Left kidney (tissue), 2 donors: ENCODE data around the gene NUDT8. TPM values are rescaled to one million over a fixed set of nuclear protein-coding genes. Genes with fewer than 3 reads are reported as not detected.
"Not testable (repeated sequence)": the region's sequence is repeated elsewhere in the genome, so short reads cannot be mapped to it uniquely, and the experiment has no call there.

Source experiments
- DNase-seq: peaks from one replicate; pipeline ENCODE4 v3.0.0-alpha.2; 2013
- polyA plus RNA-seq: library from polyadenylated mRNA; unstranded; fragments of 120-200 nt; gene quantifications from one replicate; pipeline ENCODE4 v1.2.1, GENCODE V29; 2013; ENCODE audit not compliant: insufficient read length

The NUDT8 gene
- polyA plus RNA-seq, 1 donor: 3.8 TPM

DNA sequence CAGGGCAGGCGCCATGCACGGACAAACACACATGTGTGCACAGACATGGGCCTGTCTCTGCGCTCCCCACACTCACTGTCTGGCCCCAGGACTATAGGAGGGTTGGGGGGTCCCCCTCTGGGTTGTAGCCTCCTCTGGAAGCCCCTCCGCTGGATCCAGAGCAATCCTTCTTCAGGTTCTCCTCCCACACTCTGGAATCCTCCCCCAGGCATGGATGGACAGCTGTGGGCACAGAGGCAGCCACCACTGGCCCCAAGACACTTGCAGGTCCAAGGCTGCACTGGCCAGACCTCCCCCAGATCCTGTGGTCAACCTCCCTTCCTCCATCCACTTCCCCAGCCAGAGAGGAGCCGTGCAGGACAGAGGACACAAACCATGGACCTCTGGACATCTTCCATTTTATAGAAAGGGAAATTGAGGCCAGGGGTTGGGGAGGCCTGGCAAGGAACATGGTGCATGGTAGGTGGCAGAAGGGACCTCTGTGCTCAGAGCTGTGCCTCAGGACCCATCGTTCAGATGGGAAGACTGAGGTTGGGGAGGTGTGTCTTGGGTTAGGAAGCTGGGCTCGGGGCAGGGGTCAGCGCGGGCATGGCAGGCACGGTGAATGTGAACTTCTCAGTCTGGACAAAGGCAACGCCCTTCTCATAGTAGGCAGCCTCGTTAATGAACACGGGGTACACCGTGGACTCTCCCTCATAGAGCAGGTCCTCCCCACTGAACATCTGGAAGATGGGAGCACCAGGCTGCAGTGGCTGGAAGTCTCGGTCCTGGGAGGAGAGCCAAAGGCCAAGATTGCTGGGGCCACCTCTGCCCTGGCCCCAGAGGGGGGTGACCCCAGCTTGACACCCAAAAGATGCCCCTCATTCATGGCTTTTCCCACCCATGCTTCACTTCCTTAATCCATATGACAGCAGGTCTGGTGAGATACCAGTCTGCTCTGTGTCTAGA, 12.7 kb upstream of the NUDT8 start:
- DNase-seq: no peak

DNA sequence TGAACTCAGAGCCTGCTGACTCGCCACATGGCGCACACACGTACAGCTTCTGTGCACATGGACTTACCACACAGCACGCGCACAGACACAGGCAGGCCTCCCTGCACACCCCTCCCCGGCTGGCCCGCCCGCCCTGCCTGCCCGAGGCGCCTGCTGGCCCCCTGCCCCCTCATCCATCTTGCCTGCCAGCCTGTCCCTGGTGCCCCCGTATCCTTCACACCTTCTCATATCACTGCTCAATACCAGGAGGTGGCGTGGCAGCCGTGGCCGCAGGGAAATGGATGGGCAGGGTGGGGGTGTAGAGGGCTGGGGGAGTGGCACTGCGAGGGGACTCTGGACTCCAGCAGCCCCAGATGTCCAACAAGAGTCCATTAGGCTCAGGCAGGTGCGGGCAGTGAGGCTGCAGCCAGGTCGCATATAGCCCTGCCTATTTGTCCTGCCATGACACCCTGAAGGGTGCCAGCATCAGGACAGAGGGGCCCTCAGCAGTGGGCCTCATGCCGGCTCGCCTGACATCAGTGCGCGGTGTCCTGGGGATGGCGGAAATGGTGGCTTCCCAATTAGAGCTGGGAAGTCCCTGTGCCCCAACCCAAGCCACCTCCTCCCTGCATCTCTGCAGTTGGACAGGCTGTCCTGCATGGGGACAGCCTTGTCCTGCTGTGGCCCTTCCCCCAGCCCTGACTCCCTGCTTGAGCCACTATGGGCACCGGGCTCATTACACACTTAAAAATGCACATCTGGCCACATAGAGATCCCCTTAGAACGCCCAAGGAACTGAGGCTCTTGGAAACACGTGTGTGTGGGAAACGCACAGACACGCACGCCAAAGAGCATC, 11.8 kb upstream of the NUDT8 start:
- no peak for DNase-seq

DNA sequence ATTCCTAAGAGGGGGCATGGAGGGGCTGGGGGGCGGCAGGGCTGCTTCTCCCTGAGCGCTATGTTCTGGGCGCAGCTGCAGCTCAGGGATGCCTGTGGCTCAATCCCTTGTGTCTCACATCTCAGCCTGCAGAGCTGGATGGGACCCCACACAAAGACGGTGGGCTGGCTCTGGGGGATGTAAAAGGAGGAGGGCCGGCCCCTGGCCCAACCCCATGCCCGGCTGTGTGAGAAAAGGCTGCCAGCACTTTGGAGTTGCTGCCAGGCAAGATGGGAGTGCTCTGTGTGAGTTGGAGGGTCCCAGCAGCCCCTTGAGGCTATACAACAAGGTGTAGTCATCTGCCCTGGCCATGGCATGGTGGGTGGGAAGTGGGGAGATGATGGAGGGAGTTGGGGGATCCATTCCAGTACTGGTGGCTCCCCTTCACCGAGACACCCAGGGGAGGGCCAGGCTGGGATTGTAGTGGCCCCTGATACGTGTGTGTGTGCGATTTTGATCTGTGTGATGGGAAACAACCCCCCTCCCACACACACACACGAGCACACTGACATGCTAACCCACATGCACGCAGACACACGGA, 11.1 kb upstream of the NUDT8 start:
- no peak for DNase-seq

DNA sequence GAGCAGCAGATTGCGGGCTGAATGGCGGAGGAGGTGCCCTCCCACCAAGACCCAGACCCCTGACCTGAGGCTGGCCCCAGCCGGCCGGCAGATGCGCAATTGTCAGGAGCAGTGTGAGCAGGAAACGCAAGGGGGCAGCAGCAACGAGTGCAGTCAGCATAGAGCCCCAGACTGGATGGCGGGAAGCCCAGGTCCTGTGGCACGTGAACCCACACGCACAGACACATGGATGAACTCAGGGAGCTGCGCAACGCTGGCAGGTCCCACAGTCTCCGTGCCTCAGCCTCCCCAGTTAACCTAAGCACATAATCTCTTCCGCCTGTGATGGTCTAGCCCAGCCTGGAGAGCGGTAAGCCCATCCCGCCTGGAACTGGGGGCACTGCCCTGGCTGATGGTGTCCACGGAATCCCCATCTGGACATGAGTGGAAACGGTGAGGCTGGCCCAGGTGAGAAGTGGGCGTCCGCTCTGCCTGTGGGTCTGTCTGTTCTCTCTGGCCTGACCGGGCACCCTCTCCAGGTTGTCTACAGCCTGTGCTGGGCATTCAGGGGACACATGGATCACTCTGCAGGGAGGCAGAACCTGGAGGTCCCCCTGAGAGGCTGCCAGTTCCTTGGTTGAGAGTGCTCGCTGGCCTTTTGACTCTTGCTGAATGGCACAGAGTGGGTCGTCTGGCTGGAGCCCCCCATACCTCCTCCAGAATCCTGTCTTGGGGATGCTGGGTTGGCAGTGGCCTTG, 10.5 kb upstream of the NUDT8 start:
- DNase-seq: no peak

DNA sequence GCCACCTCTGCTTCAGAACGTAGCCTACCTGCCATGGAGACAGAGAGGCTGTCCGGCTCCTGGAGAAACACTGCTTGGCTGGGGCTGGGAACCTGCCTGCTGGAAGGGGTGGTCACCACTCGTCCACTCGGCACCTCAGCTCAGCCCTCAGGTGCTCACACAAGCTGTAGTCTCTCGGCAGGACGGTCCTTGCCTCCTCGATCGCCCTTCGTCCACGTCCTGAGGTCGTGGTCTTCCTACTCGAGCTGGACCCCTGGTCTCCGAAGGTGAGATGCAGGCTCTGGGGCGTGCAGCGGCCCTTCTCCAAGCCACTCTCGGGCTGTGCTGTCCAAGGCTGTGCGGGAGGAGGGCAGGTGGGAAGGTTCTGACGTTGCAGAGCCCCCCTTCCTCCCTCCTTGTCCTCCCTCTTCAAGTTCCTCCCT, 9.7 kb upstream of the NUDT8 start, which contains the start of gene TBX10:
Gene TBX10, minus strand, starts transcription at position 326 of the 422 bp plus-strand sequence. Its CDS starts 291 bp downstream, at position 35.
- no peak for DNase-seq

DNA sequence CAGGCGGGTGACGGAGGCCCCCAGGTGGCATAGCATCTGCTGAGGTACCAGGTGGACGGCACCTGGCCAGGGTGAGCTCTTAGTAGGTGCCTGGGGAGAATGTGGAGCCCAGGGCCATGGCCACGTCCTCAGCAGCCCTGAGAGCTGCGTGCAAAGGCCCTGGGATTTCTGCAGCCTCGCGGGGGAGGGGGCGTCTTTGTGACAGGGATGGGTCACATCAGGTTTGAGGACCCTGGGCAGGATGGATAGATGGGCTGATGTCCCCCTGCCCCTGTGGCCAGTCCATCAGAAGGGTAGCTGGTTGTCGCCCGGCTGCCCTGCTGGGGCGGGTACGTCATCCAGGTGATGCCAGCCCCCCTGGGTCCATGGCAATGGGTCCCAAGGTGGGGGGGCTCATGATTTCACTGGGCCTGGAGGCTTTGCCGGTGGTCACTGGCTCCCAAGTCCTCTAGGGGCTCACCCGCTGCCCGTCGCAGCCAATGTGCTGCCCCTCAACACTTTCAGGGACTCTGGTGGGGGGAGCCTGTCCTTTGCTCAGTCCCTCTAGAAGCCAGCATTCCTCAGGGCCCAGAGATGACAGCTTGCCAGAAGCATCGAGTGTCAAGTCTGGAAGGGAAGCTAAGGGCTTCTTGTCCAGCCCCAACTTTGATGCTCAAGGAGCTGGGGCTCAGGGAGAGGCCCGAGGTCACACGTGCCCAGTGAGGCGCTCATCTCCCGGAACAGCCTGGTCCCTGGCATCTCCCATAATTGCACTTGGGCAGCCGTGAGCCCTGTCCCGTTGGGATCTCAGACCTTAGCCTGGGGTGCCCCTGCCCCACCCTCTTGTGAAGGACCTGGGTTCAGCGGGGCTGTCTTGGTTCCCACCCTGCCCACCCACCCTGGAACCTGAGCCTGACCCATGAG, 9.0 kb upstream of the NUDT8 start:
- DNase-seq: no peak

DNA sequence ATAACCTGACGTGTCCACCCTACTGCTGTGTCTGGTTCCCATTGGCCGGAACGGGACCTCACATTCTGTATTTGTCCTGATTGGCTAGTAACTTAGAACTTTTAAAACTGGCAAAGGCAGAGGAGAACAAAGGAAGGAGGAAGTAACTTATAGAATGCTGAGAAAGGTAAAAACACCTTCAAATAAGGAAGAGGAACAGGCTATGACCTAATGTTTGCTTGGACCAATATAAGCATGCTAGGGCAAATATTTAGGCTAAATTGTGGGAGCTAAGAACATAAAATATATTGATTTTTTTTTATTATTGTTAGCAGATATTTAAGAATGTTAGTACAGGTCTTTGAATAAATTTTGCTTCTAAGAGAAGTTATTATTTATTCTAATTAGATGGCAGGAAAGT, 7.7 kb upstream of the NUDT8 start:
- not testable (repeated sequence) for DNase-seq

DNA sequence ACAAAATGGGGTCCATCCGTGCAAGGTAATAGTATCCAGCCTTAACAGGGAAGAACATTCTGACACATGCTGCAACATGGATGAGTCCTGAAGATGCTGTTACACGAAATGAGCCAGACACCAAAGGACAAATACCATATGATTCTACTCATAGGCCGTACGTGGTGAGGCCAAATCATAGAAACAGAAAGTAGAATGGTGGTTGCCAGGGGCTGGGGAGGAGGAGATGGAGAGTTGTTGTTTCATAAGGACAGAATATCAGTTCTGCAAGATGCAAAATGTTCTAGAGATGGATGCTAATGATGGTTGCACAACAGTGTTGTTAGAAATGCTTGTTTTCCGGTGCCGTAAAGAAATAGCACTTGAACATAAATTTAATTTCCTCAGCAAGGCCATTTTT, 7.2 kb upstream of the NUDT8 start:
- DNase-seq: no peak

DNA sequence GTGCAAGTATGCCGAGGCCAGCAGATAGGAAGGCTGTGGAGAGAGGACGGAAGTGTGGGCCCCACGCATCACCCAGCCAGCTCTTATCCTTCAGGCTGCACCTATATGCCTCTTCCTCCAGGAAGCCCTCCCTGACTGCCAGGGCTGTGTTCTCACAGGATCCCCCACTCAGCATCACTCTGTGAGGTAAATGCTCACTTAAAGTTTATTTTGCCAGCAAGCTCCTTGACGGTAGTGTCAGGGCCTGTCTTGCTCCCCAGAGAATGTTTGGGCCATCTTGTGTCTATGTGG, 5.4 kb upstream of the NUDT8 start:
- DNase-seq: no peak

DNA sequence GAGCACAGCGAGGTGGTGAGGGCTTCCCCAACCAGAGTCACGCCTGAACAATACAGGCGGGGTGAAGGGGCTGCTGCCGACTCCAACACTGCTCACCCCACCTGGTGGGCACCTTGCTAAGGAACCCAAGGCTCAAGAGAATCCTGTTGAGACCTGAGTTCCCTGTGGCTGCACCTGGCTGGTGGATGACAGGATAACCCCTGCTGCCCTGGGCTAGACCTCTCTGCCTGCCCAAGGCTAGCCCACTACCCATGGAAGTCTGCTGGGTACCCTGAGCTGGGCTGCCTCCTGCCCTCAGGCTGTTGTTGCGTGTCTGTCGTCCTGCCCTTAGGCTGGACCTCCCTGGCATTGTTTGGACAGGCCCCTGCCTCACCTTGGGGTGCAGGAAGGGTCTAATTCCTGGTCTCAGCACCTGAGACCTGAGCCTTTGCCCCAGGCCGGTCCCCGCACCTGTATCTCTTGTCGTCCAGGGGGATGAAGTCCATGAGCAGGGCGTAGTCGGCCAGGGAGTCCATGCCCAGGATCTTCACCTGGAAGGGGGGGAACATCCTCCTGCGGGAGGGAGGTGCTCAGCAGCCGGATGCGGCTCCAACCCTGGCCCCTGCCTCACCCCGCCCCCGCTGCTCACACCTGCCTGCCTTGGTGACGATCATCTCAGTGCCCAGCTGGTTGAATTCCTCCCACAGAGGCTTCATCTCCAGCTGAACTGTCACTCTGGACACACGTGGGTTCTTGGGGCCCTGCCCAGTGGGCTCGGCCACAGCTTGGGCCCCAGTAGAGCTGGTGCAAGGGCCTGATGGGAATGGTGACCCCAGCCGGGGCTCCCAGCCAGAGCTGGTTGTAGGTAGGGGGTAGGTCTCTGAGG, 4.9 kb upstream of the NUDT8 start:
- DNase-seq: no peak

DNA sequence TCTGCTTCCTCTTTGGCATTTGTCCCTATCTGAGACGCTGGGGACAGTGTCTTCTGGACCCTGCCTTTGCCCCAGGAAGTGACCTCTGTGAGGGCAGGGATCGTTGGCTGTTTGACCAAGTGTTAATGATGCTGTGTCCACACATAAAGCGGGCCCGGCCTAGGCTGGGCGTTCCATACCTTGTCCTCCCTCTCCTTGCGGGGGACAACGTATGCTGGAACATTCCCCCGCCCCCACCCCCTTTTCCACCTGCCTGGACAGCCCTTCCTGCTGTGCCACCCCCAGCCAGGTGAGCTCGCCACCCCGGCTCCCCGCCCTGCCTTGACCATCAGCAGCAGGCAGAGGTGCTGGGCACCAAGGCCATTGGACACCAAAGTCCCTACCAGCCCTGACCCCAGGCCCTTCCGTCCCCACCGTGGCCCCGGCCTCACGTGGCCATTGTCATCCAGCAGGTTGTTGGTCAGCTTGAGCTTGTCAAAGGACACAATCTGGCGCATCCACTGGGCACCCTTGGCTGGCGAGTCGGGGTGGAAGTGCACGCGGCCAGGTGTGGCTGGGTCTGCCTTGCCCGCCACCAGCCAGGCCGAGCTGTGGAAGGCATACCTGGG, 4.1 kb upstream of the NUDT8 start:
- no peak for DNase-seq

DNA sequence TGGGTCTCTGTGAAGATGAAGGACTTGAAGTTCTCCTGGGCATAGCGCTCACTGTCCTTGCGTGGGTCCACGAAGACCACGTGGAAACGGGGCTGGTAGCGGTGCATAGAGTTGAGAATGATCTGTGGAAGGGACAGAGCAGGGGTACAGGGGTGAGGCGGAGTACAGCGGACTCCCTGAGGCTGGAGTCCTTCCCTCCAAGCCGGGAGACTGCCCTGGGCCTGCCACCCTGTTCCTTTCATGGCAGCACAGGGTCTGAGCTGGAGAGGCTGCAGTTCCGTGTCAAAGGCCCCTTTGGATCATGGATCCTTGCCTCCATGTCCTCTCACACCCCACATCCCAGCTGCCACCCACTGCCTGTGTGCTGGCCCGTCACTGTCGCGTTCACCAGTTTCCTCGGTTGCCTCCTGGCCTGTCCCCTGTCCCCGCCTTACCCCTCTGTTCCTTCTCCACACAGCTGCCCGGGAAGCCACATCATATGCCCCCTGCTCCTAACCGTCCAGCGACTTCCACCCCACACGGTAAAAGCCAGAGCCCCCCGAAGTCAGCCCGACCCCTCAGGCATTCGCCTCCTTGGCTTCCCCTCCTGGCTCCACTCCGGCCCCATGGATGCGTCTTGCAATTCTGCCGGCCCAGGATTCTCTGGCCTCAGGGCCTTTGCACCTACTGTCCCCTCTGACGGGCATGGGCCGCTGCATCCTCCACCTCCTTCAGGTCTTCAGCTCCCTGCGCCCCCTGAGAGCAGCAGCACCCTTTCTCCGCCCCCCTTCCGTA, 3.4 kb upstream of the NUDT8 start:
- DNase-seq: no peak

DNA sequence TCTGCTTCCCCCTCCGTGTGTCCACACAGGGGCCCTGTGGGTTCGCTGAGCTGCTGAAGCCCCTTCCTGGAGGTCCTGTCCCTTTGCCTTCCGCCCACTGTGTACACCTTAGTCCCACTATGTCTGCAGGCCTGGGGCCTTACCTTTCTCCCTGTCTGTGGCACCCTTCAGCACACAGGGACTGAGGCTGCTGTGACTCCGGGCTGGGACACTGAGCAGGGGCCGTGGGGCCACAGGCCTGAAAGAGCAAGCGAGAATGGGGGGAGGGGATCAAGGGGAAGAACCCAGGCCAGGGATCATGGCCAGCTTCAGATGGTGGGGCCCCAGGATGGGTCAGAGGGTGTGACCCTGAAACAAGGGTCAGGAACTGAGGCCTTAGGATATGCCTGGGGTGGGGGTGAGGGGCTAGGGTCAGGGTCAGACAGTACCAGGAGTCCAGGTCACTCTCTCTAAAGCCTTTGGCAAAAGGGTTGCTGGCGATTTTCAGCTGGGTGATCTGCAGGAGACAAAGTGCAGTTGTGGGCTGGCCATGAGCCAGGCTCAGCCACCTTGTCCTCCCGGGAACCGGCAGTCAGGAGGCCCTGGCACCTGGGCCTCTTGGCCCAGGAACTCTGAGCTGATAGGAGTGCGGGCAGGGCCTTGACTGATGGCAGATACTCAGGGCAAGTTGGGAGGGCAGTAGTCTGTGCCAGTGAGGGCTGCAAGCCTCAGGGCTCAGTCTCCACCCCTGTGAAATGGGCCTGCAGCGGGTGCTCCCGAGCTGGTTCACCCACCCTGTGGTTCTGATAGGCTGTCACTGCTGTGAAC, 2.6 kb upstream of the NUDT8 start:
- DNase-seq: no peak

DNA sequence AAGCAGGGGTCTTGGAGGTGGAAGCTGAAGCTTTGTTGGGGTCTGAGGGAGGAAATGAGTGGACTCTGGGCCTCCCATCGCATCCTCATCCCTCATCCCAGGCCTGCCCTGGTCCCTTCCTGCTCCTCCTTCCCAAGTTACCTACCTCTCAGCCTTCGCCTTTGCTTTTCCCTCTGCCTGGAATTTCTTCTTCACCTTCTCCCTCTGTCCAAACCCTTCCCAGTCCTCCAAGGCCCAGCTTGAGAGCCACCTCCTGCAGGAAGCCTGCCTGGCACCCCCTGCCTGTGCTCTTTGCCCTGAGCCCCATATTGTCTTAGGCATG, 2.1 kb upstream of the NUDT8 start:
- DNase-seq: no peak

DNA sequence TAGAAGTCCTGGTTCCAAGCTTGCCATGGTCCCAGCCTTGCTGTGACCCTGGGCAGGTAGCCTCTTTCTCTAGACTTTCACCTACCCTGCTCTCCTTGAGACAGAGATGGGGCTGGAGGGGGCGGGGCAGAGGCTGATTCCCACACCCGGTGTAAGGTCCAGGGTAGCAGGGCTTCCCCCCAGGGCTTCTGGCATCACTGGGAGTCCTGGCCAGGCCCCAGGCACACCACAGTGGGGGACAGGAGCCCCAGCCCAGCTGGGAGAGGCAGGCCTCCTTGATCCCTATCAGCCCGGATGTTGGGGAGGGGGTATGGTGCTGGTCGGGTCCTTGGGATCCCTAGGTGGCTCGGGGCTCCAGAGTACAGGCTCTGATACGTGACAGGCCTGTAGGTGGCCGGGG, 1.7 kb upstream of the NUDT8 start:
- no peak for DNase-seq

DNA sequence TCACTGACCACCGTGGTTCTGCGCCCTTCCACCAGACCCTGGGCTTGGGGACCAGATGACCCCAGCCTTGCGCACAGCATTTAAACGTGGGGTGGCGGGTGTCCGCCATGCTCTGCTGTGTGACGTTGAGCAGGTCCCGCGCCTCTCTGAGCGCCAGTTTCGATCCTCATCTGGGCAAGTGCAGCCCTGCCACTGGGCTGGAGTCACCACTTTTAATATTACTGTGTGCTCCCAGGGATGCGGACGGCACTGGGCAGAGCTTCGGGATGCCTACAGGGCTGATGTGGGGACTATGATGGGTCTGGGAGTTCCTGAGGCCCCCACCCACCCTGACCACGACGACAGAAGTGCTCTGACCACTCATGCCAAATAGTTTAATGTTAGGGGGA, 1.2 kb upstream of the NUDT8 start:
- no peak for DNase-seq

DNA sequence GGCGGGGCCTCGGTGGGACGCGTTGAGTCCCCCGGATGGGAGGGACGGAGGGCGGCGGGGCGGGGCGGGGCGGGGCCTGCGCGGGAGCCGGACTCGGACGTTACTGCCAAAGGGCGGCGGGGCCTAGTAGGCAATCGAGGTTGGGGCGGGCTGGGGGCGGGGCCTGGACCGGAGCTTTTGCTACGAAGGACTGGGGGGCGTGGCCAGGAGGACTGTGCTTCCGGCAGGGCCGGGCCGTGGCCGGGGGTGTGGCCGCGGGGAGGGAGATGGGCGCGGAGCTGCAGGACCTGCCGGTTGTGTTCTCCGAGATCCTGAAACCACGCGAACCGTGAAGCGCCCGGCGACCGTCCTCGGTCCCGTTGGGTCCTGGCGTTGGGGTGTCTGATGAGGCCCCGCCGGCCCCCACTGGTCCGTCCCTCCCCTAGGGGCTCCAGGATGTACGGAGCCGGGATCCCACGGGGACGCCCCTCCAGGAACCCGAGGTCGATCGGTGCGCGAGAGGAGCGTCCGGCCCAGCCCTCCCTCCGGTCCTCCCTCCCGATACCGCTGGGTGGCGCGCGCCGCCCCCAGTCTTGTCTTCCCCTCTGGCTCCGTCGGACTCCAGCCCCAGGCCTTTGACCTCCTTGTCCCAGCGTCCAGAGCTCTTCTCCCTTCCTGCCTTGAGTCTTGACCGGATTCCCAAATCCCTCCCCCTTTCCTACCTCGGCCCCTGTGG, 648 bp upstream of the NUDT8 start:
- DNase-seq: peak; percentile 96
